KBM-7 (cell line): ENCODE data around the gene SRMS.
"Not testable (repeated sequence)": the region's sequence is repeated elsewhere in the genome, so short reads cannot be mapped to it uniquely, and the experiment has no call there.

ENCODE experiments used
- DNase-seq: peaks from one replicate; pipeline ENCODE4 v3.0.0-alpha.2; 2015
- in situ Hi-C: fragments of 300-500 bp; cut with MboI; formaldehyde crosslinking; loops from 2 replicates; pipeline ENCODE4 v1.14.3; 2020; ENCODE audit warnings: low sequenced_read_pairs, low pct_unique_long_range_greater_than_20kb, mixed read lengths

Gene SRMS

GRCh38 chr20:63567386-63568169 is 20.0 kb upstream of the SRMS start:
- in situ Hi-C loops = no loop called here
- peak; percentile 93 for DNase-seq

- peak; percentile 46 for DNase-seq
- in situ Hi-C loops = no loop called here
Observed at GRCh38 chr20:63567136-63567385, 19.5 kb upstream of the SRMS start.

GRCh38 chr20:63566395-63567135 is 19.0 kb upstream of the SRMS start:
- no peak for DNase-seq
- in situ Hi-C loops = no loop called here

GRCh38 chr20:63565699-63566335 is 18.3 kb upstream of the SRMS start:
- in situ Hi-C loops = no loop called here

GRCh38 chr20:63565021-63565698 is 17.6 kb upstream of the SRMS start:
- in situ Hi-C loops = no loop called here
- DNase-seq = no peak

More at GRCh38 chr20:63565699-63566335, 18.3 kb upstream of the SRMS start:
- no peak for DNase-seq

- no peak for DNase-seq
- in situ Hi-C loops = no loop called here
Observed at GRCh38 chr20:63564036-63564810, 16.7 kb upstream of the SRMS start.

GRCh38 chr20:63563225-63563935 is 15.8 kb upstream of the SRMS start:
- in situ Hi-C loops = no loop called here
- DNase-seq = no peak

- in situ Hi-C loops = no loop called here
- DNase-seq = no peak
Observed at GRCh38 chr20:63562461-63563224, 15.1 kb upstream of the SRMS start.

- in situ Hi-C loops = no loop called here
Observed at GRCh38 chr20:63561624-63562396, 14.3 kb upstream of the SRMS start.

GRCh38 chr20:63560856-63561609 is 13.5 kb upstream of the SRMS start:
- no peak for DNase-seq
- in situ Hi-C loops = no loop called here

More at GRCh38 chr20:63561624-63562396, 14.3 kb upstream of the SRMS start:
- DNase-seq = no peak

GRCh38 chr20:63560333-63560805 is 12.8 kb upstream of the SRMS start:
- in situ Hi-C loops = no loop called here
- no peak for DNase-seq

- in situ Hi-C loops, DNase-seq: not testable (repeated sequence)
Observed at GRCh38 chr20:63559485-63560332, 12.2 kb upstream of the SRMS start.

- no peak for DNase-seq
- in situ Hi-C loops = no loop called here
Observed at GRCh38 chr20:63558804-63559484, 11.4 kb upstream of the SRMS start.

GRCh38 chr20:63557481-63557891 is 9.9 kb upstream of the SRMS start:
- DNase-seq = no peak
- in situ Hi-C loops = no loop called here
